ENCODE measurements around the gene NEDD4L. TPM values are rescaled to one million over a fixed set of nuclear protein-coding genes. Genes with fewer than 3 reads are reported as not detected.

The NEDD4L gene
- total and polyA plus RNA-seq, 4 donors = 10.2 to 20.3 (median 13.2) TPM

- TF ChIP-seq RXRA (IDR thresholded peaks at IDR 0.05) (no peak), ZBTB33 (IDR thresholded peaks at IDR 0.05) (no peak), RAD21 (IDR thresholded peaks at IDR 0.05) (no peak), EGR1 (IDR thresholded peaks at IDR 0.05; ENCODE audit: low read depth in 2 of 2) (no peak), MAX (IDR thresholded peaks at IDR 0.05) (no peak), HNF4A (conservative IDR thresholded peaks at IDR 0.05) (no peak), HNF4G (IDR thresholded peaks at IDR 0.05) (no peak), JUND (IDR thresholded peaks at IDR 0.05) (no peak), FOXA1 (IDR thresholded peaks at IDR 0.05) (no peak), ATF3 (IDR thresholded peaks at IDR 0.05) (no peak), FOXA2 (IDR thresholded peaks at IDR 0.05) (no peak), SP1 (IDR thresholded peaks at IDR 0.05) (no peak), TAF1 (conservative IDR thresholded peaks at IDR 0.05) (no peak), REST (IDR thresholded peaks at IDR 0.05) (no peak), GABPA (IDR thresholded peaks at IDR 0.05 in 1 of 2, conservative IDR thresholded peaks at IDR 0.05 in 1 of 2) (no peak), CTCF (IDR thresholded peaks at IDR 0.05; ENCODE audit: low read depth, low read length, missing input control) (no peak), YY1 (IDR thresholded peaks at IDR 0.05) (no peak), NR2F2 (IDR thresholded peaks at IDR 0.05) (no peak)
- no peaks in the 10 kb centered on the region for H3K27me3 ChIP-seq (ENCODE audit: control insufficient read depth in 4 of 4, insufficient read depth in 4 of 4, low read length in 3 of 4)
- DNase-seq (ENCODE audit: low spot score) = no peak
- H3K9me3 ChIP-seq (ENCODE audit: control insufficient read depth in 4 of 4, low read length in 3 of 4) = no peaks in the 10 kb centered on the region
- H3K36me3 ChIP-seq (ENCODE audit: control insufficient read depth in 4 of 4, insufficient read depth in 3 of 4, low read depth in 1 of 4, low read length in 3 of 4) = no peaks in the 10 kb centered on the region
- no peaks in the 10 kb centered on the region for H3K4me1 ChIP-seq (ENCODE audit: control insufficient read depth in 4 of 4, insufficient read depth in 4 of 4, low read length in 3 of 4)
- no peak overlapping the region for H3K4me3 ChIP-seq (ENCODE audit: low read depth in 1 of 3, low read length in 3 of 3)
- WGBS = 92% methylated on average over 5 of the region's 5 CpGs
- H3K27ac ChIP-seq (ENCODE audit: low read depth in 1 of 2, low read length in 2 of 2) = no peak overlapping the region
- no peak overlapping the region for H3K9ac ChIP-seq (ENCODE audit: low read depth in 1 of 2, low read length in 2 of 2)
These were observed 295.9 kb downstream of the NEDD4L start for GRCh38 chr18:58339890-58340289.

Data from liver (tissue), 9 donors.